Activated naive CD4-positive, alpha-beta T cell treated with Interleukin-2 at 50 U/mL for 16 hours (primary cell): ENCODE data around the gene WDR6.

ENCODE experiments used
- DNase-seq: peaks from one replicate; pipeline ENCODE4 v3.0.0-alpha.2; 2020

The WDR6 gene

DNA sequence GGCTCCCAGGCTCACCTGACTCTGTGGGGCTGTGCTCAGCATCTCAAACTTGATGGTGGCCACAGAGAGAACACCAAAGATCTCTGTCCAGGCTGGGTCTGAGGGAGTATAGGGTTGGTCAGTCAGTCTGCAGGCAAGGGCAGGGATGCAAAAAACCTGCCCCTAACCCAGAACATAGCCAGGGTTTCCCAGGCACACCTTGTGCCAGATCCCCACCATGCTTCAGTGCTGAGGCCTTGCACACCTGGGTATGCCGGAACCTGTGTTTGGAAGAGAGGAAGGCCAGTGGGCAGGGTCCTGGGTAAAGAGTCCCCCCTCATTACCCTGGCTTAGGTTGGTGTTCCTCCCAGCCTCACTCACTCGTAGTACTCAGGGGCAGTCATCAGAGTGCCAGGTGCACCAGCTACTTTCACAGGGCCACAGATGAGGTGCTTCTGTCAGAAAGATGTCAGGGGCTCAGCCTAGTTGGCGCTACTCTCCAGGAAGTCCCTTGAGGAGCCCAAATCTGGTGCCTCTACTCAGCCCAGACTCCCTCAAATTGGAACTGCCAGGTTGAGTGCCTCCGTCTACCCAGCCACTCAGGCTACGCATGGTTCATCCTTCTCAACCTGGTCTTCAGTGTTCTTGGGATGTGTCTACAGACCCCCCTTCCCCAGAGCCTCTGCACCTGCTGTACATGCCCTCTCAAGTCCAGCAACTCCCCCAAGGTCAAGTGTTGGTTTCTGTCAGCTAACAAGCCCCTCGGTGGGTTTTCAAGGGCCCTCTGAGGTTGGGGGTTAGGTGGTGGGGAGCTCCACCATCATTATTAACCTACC, 9.4 kb downstream of the WDR6 start:
- DNase-seq: no peak

GRCh38 chr3:49017229-49017970, 10.2 kb downstream of the WDR6 start:
- no peak for DNase-seq

- DNase-seq: peak; percentile 66
These were observed 10.9 kb downstream of the WDR6 start, which contains the start of gene DALRD3 for GRCh38 chr3:49017971-49018706. DALRD3 (minus strand) TSS chr3:49018580; CDS start chr3:49018564, 16 bp downstream.

GRCh38 chr3:49018707-49019006, 11.5 kb downstream of the WDR6 start:
- DNase-seq: no peak

DNA sequence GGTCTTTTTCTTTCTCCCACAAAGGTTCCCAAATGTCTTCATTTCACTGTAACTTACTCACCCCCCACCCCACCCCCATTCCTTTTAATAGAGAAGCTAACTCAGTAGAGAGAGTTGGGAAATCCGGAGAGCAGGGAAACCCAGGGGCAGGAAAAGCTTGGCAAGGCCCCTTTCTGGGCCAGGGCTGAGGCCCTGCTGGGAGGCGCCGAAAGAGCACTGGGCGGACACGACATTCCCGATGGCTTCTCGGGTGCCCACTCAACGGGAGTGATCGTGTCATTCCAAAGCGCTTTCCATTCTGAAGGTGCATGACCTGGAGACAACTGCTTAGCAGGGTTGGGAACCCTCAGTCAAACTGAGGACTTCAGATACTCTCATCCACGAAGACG, 12.7 kb downstream of the WDR6 start:
- no peak for DNase-seq

DNA sequence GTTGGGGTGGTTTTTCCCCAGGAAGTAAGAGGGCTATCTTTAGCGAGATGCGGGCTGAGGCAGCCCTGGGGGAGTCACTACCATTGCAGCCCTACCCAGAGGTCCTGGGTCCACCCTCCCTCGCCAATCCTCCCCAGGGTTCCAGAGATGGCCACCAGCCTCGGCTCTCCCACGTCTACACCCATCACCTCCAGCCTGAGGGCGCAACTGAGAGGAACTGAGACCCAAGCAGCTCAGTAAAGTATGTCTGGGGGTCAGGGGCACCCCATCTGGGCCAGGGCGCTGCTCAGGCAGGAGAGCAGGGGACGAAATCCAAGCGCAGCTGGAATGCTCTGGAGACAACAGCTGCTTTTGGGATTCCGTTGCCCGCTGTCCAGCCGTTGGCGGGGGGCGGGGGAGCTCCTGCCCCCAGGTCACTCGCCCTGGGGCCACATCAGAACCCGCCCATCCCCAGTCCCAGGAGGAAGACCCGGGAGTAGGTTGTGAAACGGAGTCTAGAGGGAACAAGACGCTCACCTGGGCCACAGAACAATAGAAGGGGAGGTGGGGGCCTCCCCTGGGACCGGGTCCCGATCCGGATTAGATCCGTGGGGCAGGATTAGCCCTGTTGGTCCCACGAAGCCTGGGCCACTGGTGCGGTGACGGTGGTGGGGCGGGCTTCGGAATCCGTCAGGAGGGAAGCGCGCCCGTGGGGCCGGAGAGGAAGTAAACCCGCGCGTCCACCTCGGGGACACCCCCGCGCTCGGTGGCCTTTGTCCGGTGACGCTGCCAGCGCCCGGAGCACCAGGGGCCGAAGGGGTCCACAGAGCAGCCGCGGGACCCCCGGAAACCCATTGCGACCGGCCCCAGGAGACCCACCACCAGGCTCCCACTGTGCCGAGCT, 13.4 kb downstream of the WDR6 start:
- peak; percentile 24 for DNase-seq

DNA sequence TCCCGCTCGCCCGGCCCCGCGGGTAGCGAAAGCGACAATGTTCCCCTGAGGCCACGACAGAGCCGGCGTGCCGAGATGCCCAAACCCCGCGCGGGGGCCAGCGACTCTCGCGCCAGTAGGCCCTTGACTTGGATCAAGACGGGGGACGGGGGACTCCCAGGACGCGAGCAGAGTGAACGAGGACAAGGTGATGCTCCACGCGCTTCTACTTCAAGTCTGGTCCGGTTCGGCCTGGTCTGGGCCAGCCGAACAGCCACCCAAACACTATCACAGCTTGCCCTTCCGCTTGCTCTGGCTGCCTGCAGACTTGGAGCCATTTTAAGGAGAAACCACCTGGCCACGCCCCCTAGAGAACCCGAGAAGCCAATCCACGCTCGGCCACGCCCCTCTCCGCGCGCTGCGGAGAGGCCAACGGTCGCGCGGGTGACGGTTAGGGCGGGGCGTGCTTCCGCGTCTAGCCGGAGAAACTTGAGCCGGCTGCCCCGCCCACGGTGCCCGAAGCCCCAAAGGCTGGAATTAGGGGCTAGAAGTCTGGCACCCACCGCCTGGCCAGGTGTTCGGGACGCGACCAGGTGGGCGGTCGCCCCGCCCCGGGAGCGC, 14.1 kb downstream of the WDR6 start:
- peak; percentile 98 for DNase-seq

- peak; percentile 94 for DNase-seq
These were observed 14.9 kb downstream of the WDR6 start, which contains the start of gene NDUFAF3 for GRCh38 chr3:49021813-49022687. NDUFAF3 (plus strand) TSS chr3:49022121; CDS start chr3:49022145, 24 bp downstream.

DNA sequence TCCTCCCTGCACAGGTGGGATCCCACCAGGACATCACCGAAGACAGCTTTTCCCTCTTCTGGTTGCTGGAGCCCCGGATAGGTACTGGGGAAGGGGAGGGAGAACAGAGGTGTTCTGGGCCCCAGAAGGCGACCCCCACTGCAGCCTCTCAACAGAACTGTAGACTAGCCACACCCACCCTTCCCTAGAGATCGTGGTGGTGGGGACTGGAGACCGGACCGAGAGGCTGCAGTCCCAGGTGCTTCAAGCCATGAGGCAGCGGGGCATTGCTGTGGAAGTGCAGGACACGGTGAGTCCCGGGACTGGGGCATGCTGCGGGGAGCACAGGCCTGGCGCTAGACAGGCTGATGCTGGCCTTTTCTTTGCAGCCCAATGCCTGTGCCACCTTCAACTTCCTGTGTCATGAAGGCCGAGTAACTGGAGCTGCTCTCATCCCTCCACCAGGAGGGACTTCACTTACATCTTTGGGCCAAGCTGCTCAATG, 15.5 kb downstream of the WDR6 start:
- no peak for DNase-seq

GRCh38 chr3:49023775-49024174, 16.6 kb downstream of the WDR6 start:
- no peak for DNase-seq

- DNase-seq: no peak
These were observed 17.3 kb downstream of the WDR6 start for GRCh38 chr3:49024449-49024848.

- no peak for DNase-seq
These were observed 18.0 kb downstream of the WDR6 start for GRCh38 chr3:49025005-49025792.

- no peak for DNase-seq
These were observed 18.8 kb downstream of the WDR6 start for GRCh38 chr3:49025793-49026520.

DNA sequence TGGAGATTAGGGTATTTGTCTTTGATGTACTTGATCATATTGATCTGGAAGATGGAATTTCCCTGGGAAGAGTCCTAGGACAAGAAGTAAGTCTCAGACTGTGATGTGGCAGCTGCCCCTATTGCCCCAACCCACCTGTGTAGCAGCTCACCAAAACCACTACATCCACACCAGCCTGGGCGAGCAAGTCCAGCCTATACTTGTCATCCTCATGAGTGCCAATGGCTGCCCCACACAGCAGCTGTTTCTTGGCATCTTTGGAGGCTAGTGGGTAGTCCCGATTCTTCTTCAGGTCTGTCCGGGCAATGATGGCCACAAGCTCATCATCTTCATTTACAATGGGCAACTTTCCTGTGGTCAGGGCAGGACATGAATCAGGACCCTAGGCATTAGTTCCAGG, 19.3 kb downstream of the WDR6 start:
- no peak for DNase-seq

- no peak for DNase-seq
These were observed 20.4 kb downstream of the WDR6 start for GRCh38 chr3:49027634-49028033.

GRCh38 chr3:49028298-49028672, 21.1 kb downstream of the WDR6 start:
- DNase-seq: no peak

- peak; percentile 93 for DNase-seq
These were observed 21.7 kb downstream of the WDR6 start, which contains the start of gene IMPDH2 for GRCh38 chr3:49028673-49029562. IMPDH2 (minus strand) TSS chr3:49029398; CDS start chr3:49029350, 48 bp downstream.

DNA sequence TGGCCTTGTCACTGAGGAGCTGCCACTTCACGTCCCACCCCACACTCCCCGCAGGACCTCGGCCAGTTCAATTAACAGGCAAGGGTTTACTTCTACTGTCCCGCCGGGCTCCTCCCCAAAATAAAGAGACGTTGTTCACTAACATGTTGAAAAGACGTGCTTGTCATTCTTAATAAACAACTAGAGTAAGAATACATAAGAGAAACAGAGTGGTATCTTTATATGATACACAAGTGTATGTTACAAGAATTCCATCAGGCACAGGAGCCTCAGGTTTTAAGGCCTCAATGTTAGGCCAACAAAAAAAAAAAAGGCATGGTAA, 22.3 kb downstream of the WDR6 start:
- DNase-seq: no peak
